HG02981 (cell line): ENCODE results near the gene PSMA7.

Experiments used
- ATAC-seq: cut with Tn5 transposase; IDR thresholded peaks from one replicate; pipeline ENCODE4 v1.9.1; 2021; ENCODE audit warnings: mild to moderate bottlenecking, moderate library complexity; ENCODE audit not compliant: unreplicated experiment

Gene PSMA7

DNA sequence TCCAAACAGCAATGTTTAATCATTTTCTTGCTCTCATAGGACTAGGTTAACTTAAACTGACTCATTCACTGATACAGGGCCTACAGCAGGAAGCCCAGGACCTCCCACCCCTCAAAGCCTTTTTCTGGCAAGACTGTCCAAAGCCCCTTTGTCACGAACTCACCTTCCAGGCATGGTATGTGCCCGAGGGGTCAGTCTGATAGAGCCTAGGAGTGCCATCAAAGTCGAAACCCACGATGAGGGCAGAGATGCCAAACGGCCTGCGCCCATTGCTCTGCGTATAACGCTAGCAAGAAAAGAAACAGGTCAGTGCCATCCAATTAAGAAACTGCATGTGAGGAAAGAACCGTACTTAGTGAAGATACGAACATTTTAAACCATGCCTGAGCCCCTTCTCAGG is 4.3 kb downstream of the PSMA7 start:
- no peak for ATAC-seq

DNA sequence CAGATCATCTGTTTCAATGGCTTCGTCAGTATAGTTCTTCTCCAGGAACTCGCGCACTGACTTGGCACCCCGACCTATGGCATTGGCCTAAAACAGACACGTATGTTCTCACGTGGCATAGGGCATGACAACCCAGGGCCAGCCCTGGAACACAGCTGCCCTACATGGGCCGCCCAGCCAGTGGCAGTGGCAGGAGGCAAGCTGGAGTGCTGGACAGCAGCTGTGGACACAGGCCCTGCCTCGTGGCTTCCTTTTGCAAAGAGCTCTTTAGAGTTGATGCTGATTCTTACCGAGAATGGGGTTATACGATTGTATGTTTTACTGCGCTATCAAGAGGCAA is 5.0 kb downstream of the PSMA7 start:
- ATAC-seq: no peak

DNA sequence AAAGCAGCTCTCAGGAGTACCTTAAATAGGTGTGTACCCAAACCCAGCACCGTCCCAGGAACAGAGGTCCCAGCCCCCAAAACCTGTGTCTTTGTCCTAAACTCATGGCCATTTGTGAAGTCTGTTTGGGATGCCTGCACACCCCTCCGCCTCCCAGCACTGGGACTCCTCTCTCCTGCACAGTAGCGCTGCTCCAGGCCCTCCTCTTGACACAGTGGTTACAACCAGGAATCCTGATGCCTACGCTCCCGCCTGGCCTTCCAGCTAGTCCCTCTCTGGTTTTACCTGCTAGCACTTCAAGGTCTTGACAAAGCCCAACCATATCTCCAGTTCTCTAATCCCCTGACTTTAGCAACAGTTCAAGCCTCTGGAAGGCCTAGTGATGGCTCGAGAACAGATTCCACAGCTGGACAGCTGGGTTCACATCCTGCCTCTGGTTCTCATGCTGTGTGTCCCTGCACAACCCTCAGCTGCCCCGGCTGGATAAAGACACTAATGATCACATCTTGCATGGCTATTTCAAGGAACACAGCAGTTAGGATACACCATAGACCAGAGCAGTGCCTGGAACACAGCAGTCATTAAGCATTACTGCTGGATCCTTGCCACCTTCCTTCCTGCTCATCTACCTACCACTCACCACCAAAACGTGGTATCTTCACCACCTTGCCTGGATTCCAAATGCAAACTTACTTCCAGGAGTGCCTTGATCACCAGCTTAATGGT is 5.6 kb downstream of the PSMA7 start:
- ATAC-seq: no peak

DNA sequence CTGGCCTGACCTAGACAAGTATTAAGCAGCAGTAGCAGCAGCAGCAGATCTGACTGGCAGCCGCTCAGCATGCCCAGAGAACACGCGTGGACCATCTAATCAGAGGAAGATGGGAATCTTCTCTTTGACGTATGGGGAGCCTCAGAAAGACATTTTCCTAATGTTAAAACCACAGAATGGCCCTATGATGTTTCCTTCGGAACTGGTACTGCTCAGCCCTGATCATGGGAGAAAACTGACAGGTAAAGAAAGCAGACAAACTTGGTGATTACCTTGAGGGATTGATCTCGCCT is 6.2 kb downstream of the PSMA7 start:
- no peak for ATAC-seq

DNA sequence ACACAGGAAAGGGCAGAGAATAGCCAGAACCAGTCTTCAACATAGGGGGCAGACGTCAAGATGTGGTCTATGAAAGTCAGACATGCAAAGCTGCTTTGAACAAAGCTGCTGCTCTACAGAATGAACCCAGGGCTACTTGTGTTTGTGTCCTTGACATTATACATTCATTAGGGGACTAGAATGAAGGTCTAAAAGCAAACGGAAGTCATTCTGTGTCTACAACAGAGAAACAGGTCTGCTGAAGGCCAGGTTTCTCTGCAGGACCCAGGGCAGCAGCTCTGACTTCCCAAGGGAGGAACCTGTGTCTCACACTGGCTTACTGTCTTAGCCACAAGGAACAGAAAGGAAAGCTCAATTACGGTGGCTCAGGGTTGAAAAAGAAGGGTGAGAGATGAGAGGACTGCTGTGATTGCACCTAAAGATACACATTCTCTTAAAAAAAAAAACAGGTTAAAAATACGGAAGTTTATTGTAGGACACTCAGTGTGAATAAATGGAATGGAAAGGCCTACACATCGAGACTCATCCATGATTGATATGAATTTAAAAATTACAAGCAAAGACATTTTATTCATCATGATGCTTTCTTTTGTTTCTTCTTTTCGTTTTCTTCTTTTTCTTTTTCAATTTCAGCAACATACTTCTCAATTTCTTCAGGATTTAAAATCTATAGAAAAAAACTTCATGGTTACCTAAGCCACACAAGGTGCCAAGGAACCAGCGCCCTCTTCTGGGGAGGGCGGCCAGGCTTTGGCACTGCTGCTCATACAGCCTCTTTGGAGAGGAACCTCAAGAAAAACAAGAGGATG is 6.7 kb downstream of the PSMA7 start:
- ATAC-seq: no peak

DNA sequence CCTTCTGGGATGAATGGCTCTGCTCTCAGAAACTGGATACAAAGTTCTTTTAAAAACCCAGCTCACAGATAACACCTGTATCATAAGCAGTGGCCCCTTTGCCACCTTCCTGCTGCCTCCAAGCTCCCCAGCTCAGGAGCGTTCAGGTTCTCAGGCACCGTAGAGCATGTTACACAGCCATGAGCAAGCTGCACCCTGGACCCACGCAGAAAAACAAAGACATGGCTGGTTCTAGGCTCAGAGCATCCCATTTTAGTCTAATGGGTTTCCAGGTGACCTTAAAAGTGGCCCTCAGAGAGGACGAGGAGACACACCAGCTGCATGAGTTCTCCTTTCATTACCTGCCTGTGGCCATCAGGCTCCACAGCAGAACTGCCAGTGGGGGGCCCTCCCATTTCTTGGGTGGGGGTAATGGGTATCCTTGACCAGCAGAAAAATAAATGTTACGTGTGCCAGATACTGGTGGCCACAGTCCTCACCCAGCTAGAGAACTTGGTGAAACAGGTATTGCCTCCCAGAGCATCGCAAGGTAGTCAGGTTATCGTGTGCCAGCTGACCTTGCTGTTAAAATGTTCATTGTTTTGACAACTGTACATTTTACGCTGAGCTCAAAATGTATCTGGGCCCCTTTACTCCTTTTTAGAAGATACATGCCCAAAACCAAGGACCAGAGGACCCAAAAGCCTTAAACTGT is 7.5 kb downstream of the PSMA7 start:
- no peak for ATAC-seq

DNA sequence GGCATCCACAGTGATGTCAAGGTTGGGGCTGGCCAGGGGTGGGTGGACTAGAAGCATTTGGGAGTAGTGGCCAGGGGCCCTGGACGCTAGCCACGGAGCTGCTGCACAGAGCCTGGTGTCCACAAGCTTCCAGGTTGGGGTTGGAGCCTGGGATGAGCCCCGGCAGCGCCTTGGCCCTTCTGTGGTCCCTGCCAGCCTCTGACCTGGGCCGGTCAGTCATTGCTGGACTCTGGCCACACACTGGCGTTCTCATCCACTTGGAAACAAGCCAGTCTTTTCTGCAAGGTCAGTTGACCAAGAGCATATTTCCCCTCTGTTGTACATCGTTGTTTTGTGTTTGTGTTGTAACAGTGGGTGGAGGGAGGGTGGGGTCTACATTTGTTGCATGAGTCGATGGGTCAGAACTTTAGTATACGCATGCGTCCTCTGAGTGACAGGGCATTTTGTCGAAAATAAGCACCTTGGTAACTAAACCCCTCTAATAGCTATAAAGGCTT is 8.4 kb downstream of the PSMA7 start:
- ATAC-seq: no peak

DNA sequence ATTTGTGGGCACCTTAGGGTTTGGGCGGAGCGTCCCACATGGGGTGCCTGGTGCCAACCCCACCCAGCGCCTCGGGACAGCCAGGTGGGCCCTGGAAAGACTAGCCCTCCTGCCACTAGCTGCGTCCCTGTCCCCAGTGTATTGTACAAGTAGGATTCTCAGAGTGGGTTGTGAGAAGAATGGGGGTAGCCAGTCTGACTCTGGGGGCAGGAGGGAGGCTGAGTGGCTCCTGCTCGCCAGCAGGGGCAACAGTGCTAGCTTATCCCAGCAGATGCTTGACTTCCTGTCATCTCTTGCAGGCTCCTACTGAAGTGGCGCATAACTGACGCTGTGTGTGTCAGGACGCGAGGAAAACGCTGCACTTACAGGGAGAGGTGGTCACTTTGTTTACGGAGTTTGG is 9.3 kb downstream of the PSMA7 start:
- ATAC-seq: no peak

GRCh38 chr20:62133051-62133845 is 9.9 kb downstream of the PSMA7 start:
- no peak for ATAC-seq

- ATAC-seq: no peak
Observed at GRCh38 chr20:62132421-62132820, 10.8 kb downstream of the PSMA7 start.

- no peak for ATAC-seq
Observed at GRCh38 chr20:62131560-62132320, 11.5 kb downstream of the PSMA7 start.

DNA sequence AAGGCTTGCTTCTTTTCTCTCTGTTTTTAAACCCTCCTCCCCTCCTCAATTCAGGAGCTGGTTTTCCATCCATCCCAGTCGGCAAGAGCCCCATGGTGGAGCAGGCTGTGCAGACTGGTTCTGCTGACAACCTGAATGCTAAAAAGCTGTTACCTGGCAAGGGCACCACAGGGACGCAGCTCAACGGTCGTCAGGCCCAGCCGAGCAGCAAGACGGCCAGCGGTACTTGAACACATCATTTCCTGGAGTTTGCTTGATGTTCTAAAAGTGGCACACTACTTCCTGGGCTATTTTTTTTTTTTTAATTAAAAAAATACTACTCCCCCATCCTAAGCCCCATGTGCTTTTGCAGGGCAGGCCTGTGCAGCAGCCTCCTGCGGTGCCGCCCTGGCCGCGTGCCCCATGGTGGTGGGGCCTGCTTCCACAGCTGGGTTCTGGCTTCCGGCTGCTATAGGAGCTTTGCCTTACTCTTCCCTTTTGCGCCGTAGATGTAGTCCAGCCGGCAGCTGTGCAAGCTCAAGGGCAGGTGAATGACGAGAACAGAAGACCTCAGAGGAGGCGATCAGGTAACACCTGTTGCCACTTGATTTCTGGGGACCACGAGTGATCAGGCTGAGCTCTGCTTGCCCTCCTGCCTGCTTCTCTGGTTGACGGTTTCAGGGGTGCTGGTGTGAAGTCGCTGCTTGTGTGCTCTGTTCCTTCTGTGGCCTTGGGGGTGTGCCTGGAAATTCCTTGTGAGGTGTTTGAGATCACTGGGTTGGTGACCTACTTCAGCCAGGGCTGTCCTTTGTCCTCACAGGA is 13.3 kb downstream of the PSMA7 start:
- no peak for ATAC-seq

GRCh38 chr20:62128502-62128901 is 14.7 kb downstream of the PSMA7 start:
- ATAC-seq: no peak

DNA sequence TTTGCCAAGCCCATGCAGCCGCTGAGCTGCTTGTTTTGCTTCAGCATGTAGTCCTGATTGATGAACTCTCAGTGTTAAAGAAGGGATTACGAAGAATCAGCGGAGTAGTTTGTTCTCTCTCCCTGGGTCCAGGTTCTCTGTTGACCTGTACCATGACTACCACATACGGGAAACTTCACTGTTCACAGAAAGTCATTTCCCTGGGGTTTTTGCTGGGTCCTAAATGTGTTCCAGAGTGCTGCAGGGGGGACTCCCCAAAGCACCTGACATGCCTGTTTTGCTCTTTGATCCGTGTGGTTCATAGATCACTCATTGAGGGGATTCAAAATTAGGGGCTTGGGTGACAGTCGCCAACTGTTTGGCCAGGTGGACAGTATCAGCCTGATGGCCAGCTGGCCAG is 15.4 kb downstream of the PSMA7 start:
- ATAC-seq: no peak

DNA sequence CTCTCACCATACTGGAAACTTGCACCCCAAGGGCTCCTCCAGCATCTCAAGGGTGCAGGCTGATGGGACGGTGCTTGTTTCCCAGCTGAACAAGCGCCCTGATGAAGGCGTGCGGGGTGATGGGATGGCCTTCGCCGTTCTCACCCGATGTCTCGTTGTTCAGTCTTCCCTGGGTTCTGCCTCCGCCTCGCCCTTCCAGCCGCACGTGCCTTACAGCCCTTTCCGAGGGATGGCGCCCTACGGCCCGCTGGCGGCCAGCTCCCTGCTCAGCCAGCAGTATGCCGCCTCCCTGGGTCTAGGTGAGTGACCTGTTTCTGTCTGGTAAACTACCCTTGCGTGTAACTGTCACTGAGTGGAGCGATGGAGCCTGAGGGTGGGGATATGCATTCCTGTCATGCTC is 17.1 kb downstream of the PSMA7 start:
- no peak for ATAC-seq

- no peak for ATAC-seq
Observed at GRCh38 chr20:62123450-62124118, 19.6 kb downstream of the PSMA7 start.

DNA sequence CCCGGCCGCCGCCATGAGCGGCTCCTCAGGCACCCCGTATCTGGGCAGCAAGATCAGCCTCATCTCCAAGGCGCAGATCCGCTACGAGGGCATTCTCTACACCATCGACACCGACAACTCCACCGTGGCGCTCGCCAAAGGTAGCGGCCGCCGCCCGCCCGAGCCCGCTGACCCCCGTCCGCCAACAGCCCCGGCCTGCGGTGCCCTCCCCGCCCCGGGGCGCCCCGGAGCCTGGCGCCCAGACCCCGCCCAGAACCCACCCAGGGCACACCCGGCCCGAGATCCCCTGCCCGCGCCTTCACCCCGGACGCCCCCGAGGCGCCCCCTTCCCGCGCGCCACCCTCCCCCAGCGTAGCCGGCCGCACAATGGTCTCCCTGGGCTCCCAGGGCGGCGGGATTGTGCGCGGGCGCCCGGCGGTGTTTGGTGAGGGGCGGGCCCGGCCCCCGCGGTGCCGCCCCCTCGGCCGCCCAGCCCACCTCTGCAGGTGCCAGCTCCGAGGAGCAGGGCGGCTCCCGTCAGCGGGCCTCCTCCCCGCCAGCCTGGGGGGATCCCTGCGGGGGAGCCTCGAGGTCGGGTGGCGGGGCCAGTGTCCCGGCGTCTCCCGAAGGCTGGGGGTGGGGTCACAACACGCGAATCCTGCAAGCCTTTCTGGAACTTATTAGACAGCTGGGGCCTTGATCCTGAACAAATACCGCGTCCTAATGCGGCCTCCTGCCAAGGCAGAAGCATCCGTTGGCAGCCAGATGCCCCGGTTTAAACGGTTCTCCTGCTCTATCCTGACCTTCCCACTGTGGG is 20.3 kb downstream of the PSMA7 start:
- ATAC-seq: peak; percentile 11
